Natural killer cell (primary cell): ENCODE data around the gene LRRC71. TPM values are rescaled to one million over a fixed set of nuclear protein-coding genes. Genes with fewer than 3 reads are reported as not detected.

ENCODE experiments used
- ATAC-seq, 3 donors: fragments of 150-1000 bp in 2 of 3; fragments of 200-7000 bp in 1 of 3; cut with Tn5 transposase; 1 replicate in 1 of 3; 2 replicates in 2 of 3; pipeline ENCODE4 v1.10.0; 2021; ENCODE audit warnings: mild to moderate bottlenecking in 2 of 3, moderate library complexity in 2 of 3
- DNase-seq, 2 donors: peaks; one replicate each; pipeline versions ENCODE4 v3.0.0 to v3.0.0-alpha.2; 2013 to 2021; ENCODE audit warnings: mixed read lengths in 1 of 2
- H3K27ac ChIP-seq: one replicate; pipeline ENCODE4 v1.5.1; 2013; ENCODE audit warnings: mild to moderate bottlenecking, low read length
- H3K27me3 ChIP-seq: one replicate; pipeline ENCODE4 v1.6.1; 2013; ENCODE audit warnings: low read length; ENCODE audit not compliant: control insufficient read depth, insufficient read depth
- H3K36me3 ChIP-seq: one replicate; pipeline ENCODE4 v1.6.1; 2013; ENCODE audit warnings: low read length; ENCODE audit not compliant: control insufficient read depth, insufficient read depth
- H3K4me1 ChIP-seq: one replicate; pipeline ENCODE4 v1.6.1; 2013; ENCODE audit warnings: low read length; ENCODE audit not compliant: control insufficient read depth, insufficient read depth
- H3K4me3 ChIP-seq: one replicate; pipeline ENCODE4 v1.5.1; 2013; ENCODE audit warnings: low read length
- H3K9me3 ChIP-seq: one replicate; pipeline ENCODE4 v1.6.1; 2013; ENCODE audit warnings: low read length; ENCODE audit not compliant: control insufficient read depth, insufficient read depth
- H3K27ac Mint-ChIP-seq, 2 donors: one replicate each; pipeline ENCODE4 v1.8.0; 2022; ENCODE audit warnings: mild to moderate bottlenecking in 2 of 2, mixed read lengths in 2 of 2, moderate library complexity in 1 of 2
- H3K27me3 Mint-ChIP-seq, 2 donors: one replicate each; pipeline ENCODE4 v1.8.0; 2022; ENCODE audit warnings: low read depth in 2 of 2, mixed read lengths in 2 of 2
- H3K36me3 Mint-ChIP-seq: one replicate; pipeline ENCODE4 v1.8.0; 2022; ENCODE audit warnings: mixed read lengths
- H3K4me1 Mint-ChIP-seq, 2 donors: one replicate each; pipeline ENCODE4 v1.8.0; 2022; ENCODE audit warnings: mixed read lengths in 2 of 2
- H3K4me3 Mint-ChIP-seq: one replicate; pipeline ENCODE4 v1.8.0; 2022; ENCODE audit warnings: mild to moderate bottlenecking, moderate library complexity, mixed read lengths
- H3K9me3 Mint-ChIP-seq, 2 donors: one replicate each; pipeline ENCODE4 v1.8.0; 2022; ENCODE audit warnings: mixed read lengths in 2 of 2
- CTCF ChIP-seq: fragments of 200-600 bp; IDR thresholded peaks from one replicate; pipeline ENCODE4 v1.8.0; 2022; ENCODE audit warnings: antibody characterized with exemption
- WGBS: methylation state at CpG from one replicate; pipeline ENCODE4 v1.1.7; 2013; ENCODE audit warnings: missing lambda C conversion rate; ENCODE audit not compliant: insufficient coverage; 5-methylcytosine and 5-hydroxymethylcytosine counted together
- intact Hi-C: fragments of 100-400 bp; cut with micrococcal nuclease; formaldehyde crosslinking; loops from one replicate; pipeline ENCODE4 v1.14.2; 2022
- total RNA-seq, 4 donors: library from RNA; stranded (reverse); fragments of 120-200 nt in 1 of 4; gene quantifications; one replicate each; pipeline versions ENCODE4 v1.2.3 to v1.2.4, GENCODE V29; 2013 to 2022

Gene LRRC71
- total RNA-seq, 3 donors from 2014 or later (not counting 1 experiment from before 2014, with no cell fraction given) = not detected

- Histone ChIP-seq H3K27ac (no peak overlapping the region), H3K27me3 (peaks cover 3% of the 10 kb centered on the region), H3K9me3 (no peaks in the 10 kb centered on the region), H3K4me1 (no peaks in the 10 kb centered on the region), H3K4me3 (no peak overlapping the region), H3K36me3 (no peaks in the 10 kb centered on the region)
- no peaks in the 10 kb centered on the region for H3K36me3 Mint-ChIP-seq
- no peak for TF ChIP-seq CTCF
- DNase-seq = no peak
- H3K27me3 Mint-ChIP-seq = peaks cover 22 to 32% of the 10 kb centered on the region in 2 donors
- H3K9me3 Mint-ChIP-seq = no peaks in the 10 kb centered on the region
- H3K27ac Mint-ChIP-seq = no peak overlapping the region
- 100% methylated on average over 3 of the region's 4 CpGs for WGBS
- no peak for ATAC-seq
- H3K4me3 Mint-ChIP-seq = no peak overlapping the region
- intact Hi-C loops = no loop called here
- H3K4me1 Mint-ChIP-seq = no peaks in the 10 kb centered on the region
These were observed 38.8 kb upstream of the LRRC71 start for GRCh38 chr1:156881663-156882062.

GRCh38 chr1:156882543-156882942 is 37.9 kb upstream of the LRRC71 start:
- Mint-ChIP-seq H3K27ac (no peak overlapping the region), H3K36me3 (no peaks in the 10 kb centered on the region), H3K27me3 (peaks cover 21 to 34% of the 10 kb centered on the region in 2 donors), H3K9me3 (no peaks in the 10 kb centered on the region), H3K4me3 (no peak overlapping the region), H3K4me1 (no peaks in the 10 kb centered on the region)
- peaks cover 3% of the 10 kb centered on the region for H3K27me3 ChIP-seq
- intact Hi-C loops = no loop called here
- DNase-seq (no peak), ATAC-seq (no peak)
- no peaks in the 10 kb centered on the region for H3K9me3 ChIP-seq
- H3K36me3 ChIP-seq = no peaks in the 10 kb centered on the region
- WGBS = 73% methylated on average over 2 of the region's 3 CpGs
- H3K27ac ChIP-seq = no peak overlapping the region
- TF ChIP-seq CTCF = no peak
- H3K4me3 ChIP-seq = no peak overlapping the region
- no peaks in the 10 kb centered on the region for H3K4me1 ChIP-seq

DNA sequence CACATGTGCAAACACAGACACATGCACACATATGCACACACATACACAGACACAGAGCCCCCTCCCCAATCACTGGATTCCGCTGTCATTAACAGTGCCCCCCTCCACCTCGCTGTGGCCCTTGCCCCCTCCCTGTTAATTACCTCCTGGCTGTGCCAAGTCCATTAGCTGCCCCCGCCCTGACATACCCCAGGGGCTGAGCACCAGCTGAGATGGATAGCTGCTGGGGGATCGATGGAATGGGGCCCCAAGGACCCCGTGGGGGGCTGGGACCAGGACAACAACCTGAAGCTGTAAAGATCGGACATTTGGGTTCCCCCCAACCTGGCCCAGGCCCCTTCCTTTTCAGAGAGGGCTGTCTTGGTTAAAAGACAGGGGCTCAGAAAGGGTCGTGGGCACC is 36.5 kb upstream of the LRRC71 start:
- no peaks in the 10 kb centered on the region for H3K4me1 ChIP-seq
- H3K4me3 Mint-ChIP-seq = no peak overlapping the region
- no peaks in the 10 kb centered on the region for H3K36me3 Mint-ChIP-seq
- no peaks in the 10 kb centered on the region for H3K9me3 ChIP-seq
- H3K27me3 Mint-ChIP-seq = peaks cover 14 to 29% of the 10 kb centered on the region in 2 donors
- no peaks in the 10 kb centered on the region for H3K9me3 Mint-ChIP-seq
- ATAC-seq (no peak), DNase-seq (no peak)
- no peak overlapping the region for H3K4me3 ChIP-seq
- H3K27ac ChIP-seq = no peak overlapping the region
- no peak overlapping the region for H3K27ac Mint-ChIP-seq
- intact Hi-C loops = no loop called here
- no peak for TF ChIP-seq CTCF
- H3K36me3 ChIP-seq = no peaks in the 10 kb centered on the region
- WGBS = 76% methylated on average over 7 of the region's 7 CpGs
- H3K27me3 ChIP-seq = peaks cover 3% of the 10 kb centered on the region
- H3K4me1 Mint-ChIP-seq = no peaks in the 10 kb centered on the region

- peaks cover 19 to 32% of the 10 kb centered on the region in 2 donors for H3K27me3 Mint-ChIP-seq
- no peak overlapping the region for H3K27ac ChIP-seq
- no peaks in the 10 kb centered on the region for H3K9me3 Mint-ChIP-seq
- H3K36me3 Mint-ChIP-seq = no peaks in the 10 kb centered on the region
- DNase-seq (no peak), ATAC-seq (no peak)
- WGBS = 85% methylated on average over 10 of the region's 10 CpGs
- H3K27ac Mint-ChIP-seq = no peak overlapping the region
- no peak overlapping the region for H3K4me3 ChIP-seq
- H3K4me1 Mint-ChIP-seq = no peaks in the 10 kb centered on the region
- no peaks in the 10 kb centered on the region for H3K9me3 ChIP-seq
- intact Hi-C loops = no loop called here
- TF ChIP-seq CTCF = no peak
- H3K4me3 Mint-ChIP-seq = no peak overlapping the region
- H3K4me1 ChIP-seq = no peaks in the 10 kb centered on the region
- H3K36me3 ChIP-seq = no peaks in the 10 kb centered on the region
- H3K27me3 ChIP-seq = peaks cover 3% of the 10 kb centered on the region
These were observed 35.8 kb upstream of the LRRC71 start for GRCh38 chr1:156884560-156885184.
